ENCODE measurements around the gene ST7L.

DNA sequence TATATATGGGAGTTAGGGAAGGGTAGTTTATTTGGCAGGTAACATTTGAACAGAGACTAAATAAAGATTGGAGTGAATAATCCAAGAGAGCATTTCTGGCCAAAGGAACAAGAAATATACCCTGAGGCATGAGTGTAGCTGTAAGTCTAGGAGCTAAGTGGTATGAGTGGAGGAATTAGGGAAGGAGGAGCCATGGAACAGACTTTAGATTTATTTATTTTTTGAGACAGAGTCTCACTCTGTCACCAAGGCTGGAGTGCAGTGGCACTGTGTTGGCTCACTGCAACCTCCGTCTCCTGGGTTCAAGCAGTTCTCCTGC, 19.1 kb upstream of the ST7L start:
- TF ChIP-seq, protein P1, sequence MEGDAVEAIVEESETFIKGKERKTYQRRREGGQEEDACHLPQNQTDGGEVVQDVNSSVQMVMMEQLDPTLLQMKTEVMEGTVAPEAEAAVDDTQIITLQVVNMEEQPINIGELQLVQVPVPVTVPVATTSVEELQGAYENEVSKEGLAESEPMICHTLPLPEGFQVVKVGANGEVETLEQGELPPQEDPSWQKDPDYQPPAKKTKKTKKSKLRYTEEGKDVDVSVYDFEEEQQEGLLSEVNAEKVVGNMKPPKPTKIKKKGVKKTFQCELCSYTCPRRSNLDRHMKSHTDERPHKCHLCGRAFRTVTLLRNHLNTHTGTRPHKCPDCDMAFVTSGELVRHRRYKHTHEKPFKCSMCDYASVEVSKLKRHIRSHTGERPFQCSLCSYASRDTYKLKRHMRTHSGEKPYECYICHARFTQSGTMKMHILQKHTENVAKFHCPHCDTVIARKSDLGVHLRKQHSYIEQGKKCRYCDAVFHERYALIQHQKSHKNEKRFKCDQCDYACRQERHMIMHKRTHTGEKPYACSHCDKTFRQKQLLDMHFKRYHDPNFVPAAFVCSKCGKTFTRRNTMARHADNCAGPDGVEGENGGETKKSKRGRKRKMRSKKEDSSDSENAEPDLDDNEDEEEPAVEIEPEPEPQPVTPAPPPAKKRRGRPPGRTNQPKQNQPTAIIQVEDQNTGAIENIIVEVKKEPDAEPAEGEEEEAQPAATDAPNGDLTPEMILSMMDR (IDR thresholded peaks at IDR 0.05; ENCODE audit: low read depth, low read length): no peak
- no peak for TF ChIP-seq EZH2phosphoT487 (IDR thresholded peaks at IDR 0.05; ENCODE audit: low read depth)
